ENCODE data around the gene CELF1.

DNA sequence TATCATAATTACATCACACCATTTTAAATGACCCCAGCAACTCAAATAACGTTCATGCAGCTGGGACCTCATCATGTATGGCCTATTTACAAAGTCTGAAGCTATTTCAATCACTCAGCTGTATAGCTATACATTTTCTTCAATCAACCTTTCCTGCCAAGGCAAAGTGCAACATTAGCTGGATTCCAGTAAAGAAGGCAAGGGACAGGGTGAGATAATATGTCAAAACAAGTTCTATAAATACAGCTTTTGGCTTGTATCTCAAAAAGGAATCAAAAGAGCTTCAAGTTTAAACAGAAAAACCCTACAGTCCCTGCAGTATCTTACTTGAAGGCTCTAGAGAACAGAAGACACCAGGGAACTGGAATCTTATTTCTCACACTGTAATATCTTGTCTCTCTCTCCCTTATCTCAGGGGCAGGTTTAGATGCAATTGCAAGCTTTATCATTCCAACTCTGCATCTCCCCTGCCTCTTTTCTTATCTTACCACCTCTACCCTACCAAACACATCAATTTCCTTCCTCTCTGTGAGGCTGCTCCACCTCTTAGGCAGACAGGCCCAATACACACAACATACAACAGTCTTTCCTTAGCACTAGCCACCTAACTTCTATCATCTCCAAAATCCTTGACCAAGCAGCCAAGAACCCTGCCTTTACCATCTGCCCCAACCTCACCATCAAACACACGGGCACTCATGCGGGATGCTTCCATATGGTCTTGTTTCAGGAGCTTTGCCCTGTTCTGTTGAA, 34.5 kb downstream of the CELF1 start:
- TF ChIP-seq, protein P1, sequence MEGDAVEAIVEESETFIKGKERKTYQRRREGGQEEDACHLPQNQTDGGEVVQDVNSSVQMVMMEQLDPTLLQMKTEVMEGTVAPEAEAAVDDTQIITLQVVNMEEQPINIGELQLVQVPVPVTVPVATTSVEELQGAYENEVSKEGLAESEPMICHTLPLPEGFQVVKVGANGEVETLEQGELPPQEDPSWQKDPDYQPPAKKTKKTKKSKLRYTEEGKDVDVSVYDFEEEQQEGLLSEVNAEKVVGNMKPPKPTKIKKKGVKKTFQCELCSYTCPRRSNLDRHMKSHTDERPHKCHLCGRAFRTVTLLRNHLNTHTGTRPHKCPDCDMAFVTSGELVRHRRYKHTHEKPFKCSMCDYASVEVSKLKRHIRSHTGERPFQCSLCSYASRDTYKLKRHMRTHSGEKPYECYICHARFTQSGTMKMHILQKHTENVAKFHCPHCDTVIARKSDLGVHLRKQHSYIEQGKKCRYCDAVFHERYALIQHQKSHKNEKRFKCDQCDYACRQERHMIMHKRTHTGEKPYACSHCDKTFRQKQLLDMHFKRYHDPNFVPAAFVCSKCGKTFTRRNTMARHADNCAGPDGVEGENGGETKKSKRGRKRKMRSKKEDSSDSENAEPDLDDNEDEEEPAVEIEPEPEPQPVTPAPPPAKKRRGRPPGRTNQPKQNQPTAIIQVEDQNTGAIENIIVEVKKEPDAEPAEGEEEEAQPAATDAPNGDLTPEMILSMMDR (IDR thresholded peaks at IDR 0.05), result no peak
- no peak for TF ChIP-seq EZH2phosphoT487 (IDR thresholded peaks at IDR 0.05)

All from neural progenitor cell (in vitro differentiated cells).